GM19239 (cell line): ENCODE results near the gene RAPGEF4.
"Not testable (repeated sequence)": the region's sequence is repeated elsewhere in the genome, so short reads cannot be mapped to it uniquely, and the experiment has no call there.

Experiments used
- DNase-seq: peaks from one replicate; pipeline ENCODE4 v3.0.0; 2011; ENCODE audit warnings: low spot score; ENCODE audit not compliant: insufficient read length
- FAIRE-seq: peaks from 2 replicates; lab custom pipeline; 2011; peaks lifted over from hg19 to GRCh38; lab: Jason Lieb, UNC

The RAPGEF4 gene

DNA sequence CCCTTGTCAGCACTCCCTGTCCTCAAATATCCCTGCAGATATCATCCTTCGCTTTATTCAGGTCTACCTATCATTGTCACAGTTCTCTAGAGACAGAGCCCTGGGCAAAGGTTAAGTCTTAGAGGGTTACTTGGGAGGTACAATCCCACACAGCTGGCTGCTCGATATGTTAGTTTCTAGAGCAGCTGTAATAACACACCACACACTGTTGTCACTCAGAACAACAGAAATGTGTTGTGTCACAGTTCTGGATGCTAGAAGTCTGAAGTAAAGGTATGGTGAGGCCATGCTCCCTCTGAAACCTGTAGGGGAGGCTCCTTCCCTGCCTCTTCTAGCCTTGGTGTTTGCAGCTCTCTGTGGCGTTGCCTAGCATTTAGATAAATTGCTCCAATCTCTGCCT is 9.9 kb upstream of the RAPGEF4 start:
- no peak for FAIRE-seq
- no peak for DNase-seq

GRCh38 chr2:172726172-172726735 is 9.4 kb upstream of the RAPGEF4 start:
- no peak for FAIRE-seq
- DNase-seq, result no peak

DNA sequence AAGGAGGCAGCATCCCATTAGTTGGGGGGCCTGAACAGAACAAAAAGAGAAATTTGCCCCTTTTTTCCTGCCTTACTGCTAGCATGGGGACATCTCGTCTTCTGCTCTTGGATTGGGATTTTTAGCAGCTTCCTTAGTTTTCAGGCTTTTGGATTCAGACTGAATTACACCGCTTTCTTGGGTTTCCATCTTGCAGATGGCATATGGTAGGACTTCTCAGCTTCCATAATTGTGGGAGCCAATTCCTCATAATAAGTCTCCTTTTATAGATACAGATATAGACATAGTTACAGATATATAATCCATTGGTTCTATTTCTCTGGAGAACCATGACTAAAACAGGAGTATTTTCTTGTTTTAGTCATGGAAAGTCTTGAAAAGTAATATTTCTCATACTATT is 5.2 kb upstream of the RAPGEF4 start:
- no peak for FAIRE-seq
- no peak for DNase-seq

GRCh38 chr2:172734711-172735581 is 699 bp upstream of the RAPGEF4 start:
- no peak for DNase-seq
- no peak for FAIRE-seq

- FAIRE-seq (no peak), DNase-seq (no peak)
Measured at GRCh38 chr2:172736424-172737174, 954 bp downstream of the RAPGEF4 start.

GRCh38 chr2:172739661-172740266 is 4.1 kb downstream of the RAPGEF4 start:
- FAIRE-seq (no peak), DNase-seq (no peak)

DNA sequence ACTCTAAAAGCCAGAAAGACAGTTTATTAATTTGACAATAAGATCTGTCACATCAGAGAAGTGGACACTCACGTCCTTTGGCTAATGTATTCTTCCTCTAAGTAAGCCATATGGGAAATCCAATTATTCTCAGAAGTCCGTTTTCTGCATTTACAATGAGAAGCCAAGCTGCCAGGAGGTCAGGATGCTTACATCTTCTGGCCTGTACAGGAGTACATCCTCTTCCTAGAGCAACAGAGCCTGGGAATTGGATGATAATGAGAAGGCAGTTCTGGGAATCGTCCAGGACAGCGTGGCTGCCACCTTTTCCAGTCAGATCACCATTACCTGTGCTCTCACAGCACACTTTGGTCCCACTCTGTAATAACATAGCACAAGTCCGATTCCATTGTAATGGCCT is 5.2 kb downstream of the RAPGEF4 start:
- DNase-seq (no peak), FAIRE-seq (no peak)

GRCh38 chr2:172742931-172743540 is 7.4 kb downstream of the RAPGEF4 start:
- DNase-seq, result no peak

DNA sequence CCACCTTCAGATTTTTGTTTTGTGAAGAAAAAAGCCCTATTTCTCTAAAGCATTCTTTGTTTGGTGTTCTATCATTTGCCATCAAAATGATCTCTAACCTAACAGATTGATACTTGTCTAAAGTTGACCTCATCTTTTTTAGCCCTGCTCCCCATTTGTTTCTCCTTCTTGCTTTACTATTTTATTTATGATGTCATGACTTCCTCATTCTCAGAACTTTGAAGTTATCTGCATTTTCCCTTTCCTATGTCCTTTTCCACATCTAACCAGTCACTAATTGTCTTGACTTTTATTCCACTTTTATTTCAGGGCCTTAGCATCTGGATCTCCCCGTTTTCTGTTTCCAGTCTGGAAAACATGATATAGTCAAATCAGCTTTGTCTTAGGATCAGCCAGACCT is 8.3 kb downstream of the RAPGEF4 start:
- no peak for DNase-seq
- no peak for FAIRE-seq

More at GRCh38 chr2:172742931-172743540, 7.4 kb downstream of the RAPGEF4 start:
- FAIRE-seq, result no peak

DNA sequence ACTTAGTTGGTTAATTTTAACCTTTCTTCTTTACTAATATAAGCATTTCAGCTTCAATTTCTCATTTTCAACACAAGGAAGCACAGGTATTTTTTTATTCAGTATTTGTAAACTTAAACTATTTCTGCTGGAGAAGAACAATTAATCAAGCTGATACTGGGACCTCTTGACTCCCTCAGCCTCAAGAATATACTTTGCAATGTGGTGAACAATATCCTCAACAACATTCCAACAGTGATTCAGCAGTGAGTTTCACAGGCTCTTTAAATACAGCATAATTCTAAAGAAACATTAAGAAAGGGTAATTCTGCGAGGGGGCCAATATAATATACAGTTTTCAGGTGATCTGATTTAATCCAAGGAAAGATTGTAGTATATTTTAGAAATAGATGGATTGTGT is 10.0 kb downstream of the RAPGEF4 start:
- no peak for DNase-seq
- no peak for FAIRE-seq

DNA sequence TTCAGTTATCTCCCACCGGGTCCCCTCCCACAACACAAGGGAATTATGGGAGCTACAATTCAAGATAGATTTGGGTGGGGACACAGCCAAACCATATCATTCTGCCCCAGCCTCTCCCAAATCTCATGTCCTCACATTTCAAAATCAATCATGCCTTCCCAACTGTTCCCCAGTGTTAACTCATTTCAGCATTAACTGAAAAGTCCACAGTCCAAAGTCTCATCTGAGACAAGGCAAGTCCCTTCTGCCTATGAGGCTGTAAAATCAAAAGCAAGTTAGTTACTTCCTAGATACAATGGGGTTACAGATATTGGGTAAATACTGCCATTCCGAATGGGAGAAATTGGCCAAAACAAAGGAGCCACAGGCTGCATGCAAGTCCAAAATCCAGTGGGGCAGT is 12.9 kb downstream of the RAPGEF4 start:
- not testable (repeated sequence) for DNase-seq

DNA sequence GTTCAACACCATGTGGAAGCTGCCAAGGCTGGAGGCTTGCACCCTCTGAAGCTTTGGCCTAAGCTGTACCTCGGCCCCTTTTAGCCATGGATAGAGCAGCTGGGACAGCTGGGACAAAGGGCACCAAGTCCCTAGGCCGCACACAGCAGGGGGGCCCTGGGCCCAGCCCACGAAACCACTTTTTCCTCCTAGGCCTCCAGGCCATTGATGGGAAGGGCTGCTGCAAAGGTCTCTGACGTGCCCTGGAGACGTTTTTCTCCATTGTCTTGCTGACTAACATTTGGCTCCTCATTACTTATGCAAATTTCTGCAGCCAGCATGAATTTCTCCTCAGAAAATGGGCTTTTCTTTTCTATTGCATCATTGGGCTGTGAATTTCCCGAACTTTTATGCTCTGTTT is 13.7 kb downstream of the RAPGEF4 start:
- DNase-seq, result no peak
- no peak for FAIRE-seq

More for the DNA sequence above, 12.9 kb downstream of the RAPGEF4 start:
- FAIRE-seq, result not testable (repeated sequence)

GRCh38 chr2:172751564-172751963 is 15.9 kb downstream of the RAPGEF4 start:
- no peak for DNase-seq
- no peak for FAIRE-seq

DNA sequence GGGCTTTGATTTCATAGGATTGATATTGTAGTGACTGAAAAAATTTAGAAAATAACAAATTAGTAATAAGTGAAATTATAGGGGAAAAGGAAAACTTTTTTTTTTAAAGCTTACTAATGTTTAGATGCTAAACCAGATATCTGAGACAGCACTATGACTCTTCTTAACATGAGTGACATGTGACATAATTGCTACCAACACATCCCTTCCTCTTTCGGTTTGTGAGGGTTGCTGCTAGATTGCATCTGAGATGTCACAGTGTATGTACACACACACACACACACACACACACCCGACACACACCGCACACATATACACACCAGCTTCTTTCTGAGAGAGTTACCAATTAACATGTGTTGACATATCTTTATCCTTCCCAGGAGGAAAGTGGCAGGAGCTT is 18.0 kb downstream of the RAPGEF4 start:
- DNase-seq, result no peak
- no peak for FAIRE-seq

GRCh38 chr2:172759441-172759840 is 23.8 kb downstream of the RAPGEF4 start:
- DNase-seq, result no peak
- FAIRE-seq, result no peak

- FAIRE-seq, result no peak
Measured at GRCh38 chr2:172761306-172761705, 25.7 kb downstream of the RAPGEF4 start.

DNA sequence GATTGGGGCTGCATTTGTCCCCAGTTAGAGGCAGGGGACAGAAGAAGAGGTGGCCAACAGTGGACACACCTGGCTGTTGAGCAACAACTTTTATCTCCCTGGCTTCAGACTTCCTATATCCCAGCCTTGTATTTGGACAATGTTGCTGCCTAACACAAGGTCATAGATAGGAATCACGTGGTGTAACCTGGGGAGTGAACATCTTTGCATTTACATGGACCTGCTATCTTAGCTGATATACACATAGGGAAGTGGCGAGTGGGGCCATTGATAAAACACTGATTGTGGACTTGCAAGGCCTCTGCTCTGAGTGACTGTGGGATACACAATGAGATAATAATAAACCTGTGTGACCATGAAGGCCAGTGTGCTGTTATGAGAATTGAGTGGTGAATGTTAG is 26.9 kb downstream of the RAPGEF4 start:
- FAIRE-seq (no peak), DNase-seq (no peak)

More at GRCh38 chr2:172761306-172761705, 25.7 kb downstream of the RAPGEF4 start:
- DNase-seq, result no peak

DNA sequence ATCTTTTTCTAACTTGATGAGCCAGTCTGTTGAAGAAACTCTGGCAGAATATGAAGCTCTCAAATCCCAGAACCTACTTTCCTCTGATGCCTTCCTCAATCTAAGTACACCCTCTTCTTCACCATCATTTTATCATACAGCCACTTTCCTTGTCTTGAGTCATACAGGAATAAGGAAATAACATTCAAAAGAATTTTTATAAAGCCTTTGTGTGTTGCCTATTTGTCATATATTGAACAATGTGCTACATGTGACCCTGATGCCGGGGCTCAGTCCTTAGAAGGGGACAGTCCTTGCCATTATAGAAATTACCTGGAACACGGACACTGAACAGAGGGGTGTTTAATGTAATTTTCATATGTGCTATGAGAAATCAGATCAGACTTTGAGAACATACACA is 27.4 kb downstream of the RAPGEF4 start:
- FAIRE-seq (no peak), DNase-seq (no peak)

DNA sequence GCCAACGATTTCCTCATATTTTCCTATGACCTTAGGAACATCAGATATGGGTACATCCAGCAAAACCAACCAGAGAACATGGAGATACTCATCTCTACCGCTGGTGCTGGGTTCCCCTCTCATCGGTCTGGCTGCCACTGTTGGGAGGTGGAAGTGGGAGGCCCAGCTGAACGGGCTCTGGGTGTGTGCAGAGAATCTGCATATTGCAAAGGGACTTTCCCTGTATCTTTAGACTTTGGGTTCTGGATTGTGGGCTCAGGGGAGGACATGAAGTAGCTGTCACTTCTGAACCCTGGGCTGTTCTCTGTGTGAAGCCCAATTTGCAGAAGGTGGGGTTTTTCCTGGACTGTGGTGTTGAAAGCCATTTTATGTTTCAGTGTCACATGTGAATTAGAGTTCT is 30.0 kb downstream of the RAPGEF4 start:
- FAIRE-seq, result no peak
- no peak for DNase-seq

GRCh38 chr2:172768401-172768800 is 32.8 kb downstream of the RAPGEF4 start:
- DNase-seq, result no peak

More at GRCh38 chr2:172768401-172768800, 32.8 kb downstream of the RAPGEF4 start:
- no peak for FAIRE-seq
